SU-DHL-6 (cell line): Measurements from ENCODE around the gene FARS2.

Experiments used
- H2AFZ ChIP-seq: fragments of 200-600 bp; sonication (generic); 2 replicates; pipeline ENCODE4 v1.6.1; 2014; ENCODE audit warnings: low read depth, mild to moderate bottlenecking, moderate library complexity, mixed read lengths, antibody characterized with exemption, low read length; ENCODE audit not compliant: severe bottlenecking
- H3F3A ChIP-seq: fragments of 200-600 bp; shearing (Covaris generic); 2 replicates; pipeline ENCODE4 v1.6.0; 2016; ENCODE audit warnings: antibody characterized with exemption, mild to moderate bottlenecking; ENCODE audit not compliant: insufficient read depth
- H3K27ac ChIP-seq: fragments of 200-600 bp; sonication (generic); 2 replicates; pipeline ENCODE4 v1.5.1; 2016; ENCODE audit warnings: low read depth, mild to moderate bottlenecking, low read length, moderate library complexity, mixed read lengths
- H3K27me3 ChIP-seq: fragments of 200-600 bp; sonication (generic), shearing (Covaris generic); 2 replicates; pipeline ENCODE4 v1.6.0; 2014; ENCODE audit warnings: mild to moderate bottlenecking, low read length
- H3K36me3 ChIP-seq: fragments of 200-600 bp; sonication (generic); 2 replicates; pipeline ENCODE4 v1.6.1; 2014; ENCODE audit warnings: mild to moderate bottlenecking, low read length, mixed read lengths
- H3K4me2 ChIP-seq: fragments of 300-600, 200-600 bp; shearing (Covaris generic), sonication (generic); 2 replicates; pipeline ENCODE4 v1.6.0; 2014; ENCODE audit warnings: low read length, low read depth, mild to moderate bottlenecking; ENCODE audit not compliant: poor library complexity, severe bottlenecking
- H3K4me3 ChIP-seq: fragments of 200-600 bp; sonication (generic); 2 replicates; pipeline ENCODE4 v1.5.1; 2014; ENCODE audit warnings: antibody characterized with exemption, low read length, mild to moderate bottlenecking, mixed read lengths; ENCODE audit not compliant: insufficient read depth, poor library complexity, severe bottlenecking
- H3K79me2 ChIP-seq: fragments of 200-600 bp; sonication (generic); 2 replicates; pipeline ENCODE4 v1.6.1; 2014; ENCODE audit warnings: mild to moderate bottlenecking, low read length, moderate library complexity; ENCODE audit not compliant: insufficient read depth
- H3K9ac ChIP-seq: fragments of 200-600 bp; sonication (generic); 2 replicates; pipeline ENCODE4 v1.7.0; 2014; ENCODE audit warnings: mild to moderate bottlenecking, low read length
- H3K9me2 ChIP-seq: fragments of 200-600 bp; sonication (generic); replicated peaks from 2 replicates; pipeline ENCODE4 v1.6.1; 2014; ENCODE audit warnings: low read length; ENCODE audit not compliant: insufficient read depth
- H3K9me3 ChIP-seq: fragments of 200-600 bp; sonication (generic); 2 replicates; pipeline ENCODE4 v1.6.1; 2014; ENCODE audit warnings: low read length, mixed read lengths; ENCODE audit not compliant: insufficient read depth
- H4K20me1 ChIP-seq: fragments of 200-600 bp; sonication (generic); 2 replicates; pipeline ENCODE4 v1.6.1; 2014; ENCODE audit warnings: low read depth, mild to moderate bottlenecking, antibody characterized with exemption, low read length, moderate library complexity, mixed read lengths
- EZH2phosphoT487 ChIP-seq: fragments of 200-600 bp; sonication (generic), shearing (Covaris generic); conservative IDR thresholded peaks from 2 replicates; pipeline ENCODE4 v1.6.1; 2018; ENCODE audit warnings: mild to moderate bottlenecking, antibody characterized with exemption, low read length, moderate library complexity, mixed read lengths
- TF ChIP-seq, protein P1 (sequence below): fragments of 200-600 bp; sonication (generic); IDR thresholded peaks from one replicate; pipeline ENCODE4 v1.5.1; 2017; ENCODE audit warnings: antibody characterized with exemption, mild to moderate bottlenecking, low read length, moderate library complexity; ENCODE audit not compliant: insufficient read depth, poor library complexity, severe bottlenecking

The FARS2 gene

GRCh38 chr6:5285081-5285480, 23.8 kb downstream of the FARS2 start:
- Histone ChIP-seq H3K79me2 (0 out of 2 replicates have a peak, but pooled peaks cover 3% of the 10 kb centered on the region), H3K27ac (no peak overlapping the region), H3K27me3 (no peaks in the 10 kb centered on the region), H3K4me2 (no peak overlapping the region), H3K9ac (no peak overlapping the region), H3K4me3 (no peak overlapping the region), H2AFZ (no peak overlapping the region), H3K36me3 (no peaks in the 10 kb centered on the region), H3F3A (no peaks in the 10 kb centered on the region), H3K9me2 (no peaks in the 10 kb centered on the region), H3K9me3 (no peaks in the 10 kb centered on the region), H4K20me1 (peaks cover 28% of the 10 kb centered on the region; the same call in 1 of the 2 replicates)
- TF ChIP-seq, protein P1, sequence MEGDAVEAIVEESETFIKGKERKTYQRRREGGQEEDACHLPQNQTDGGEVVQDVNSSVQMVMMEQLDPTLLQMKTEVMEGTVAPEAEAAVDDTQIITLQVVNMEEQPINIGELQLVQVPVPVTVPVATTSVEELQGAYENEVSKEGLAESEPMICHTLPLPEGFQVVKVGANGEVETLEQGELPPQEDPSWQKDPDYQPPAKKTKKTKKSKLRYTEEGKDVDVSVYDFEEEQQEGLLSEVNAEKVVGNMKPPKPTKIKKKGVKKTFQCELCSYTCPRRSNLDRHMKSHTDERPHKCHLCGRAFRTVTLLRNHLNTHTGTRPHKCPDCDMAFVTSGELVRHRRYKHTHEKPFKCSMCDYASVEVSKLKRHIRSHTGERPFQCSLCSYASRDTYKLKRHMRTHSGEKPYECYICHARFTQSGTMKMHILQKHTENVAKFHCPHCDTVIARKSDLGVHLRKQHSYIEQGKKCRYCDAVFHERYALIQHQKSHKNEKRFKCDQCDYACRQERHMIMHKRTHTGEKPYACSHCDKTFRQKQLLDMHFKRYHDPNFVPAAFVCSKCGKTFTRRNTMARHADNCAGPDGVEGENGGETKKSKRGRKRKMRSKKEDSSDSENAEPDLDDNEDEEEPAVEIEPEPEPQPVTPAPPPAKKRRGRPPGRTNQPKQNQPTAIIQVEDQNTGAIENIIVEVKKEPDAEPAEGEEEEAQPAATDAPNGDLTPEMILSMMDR: no peak
- no peak for TF ChIP-seq EZH2phosphoT487

DNA sequence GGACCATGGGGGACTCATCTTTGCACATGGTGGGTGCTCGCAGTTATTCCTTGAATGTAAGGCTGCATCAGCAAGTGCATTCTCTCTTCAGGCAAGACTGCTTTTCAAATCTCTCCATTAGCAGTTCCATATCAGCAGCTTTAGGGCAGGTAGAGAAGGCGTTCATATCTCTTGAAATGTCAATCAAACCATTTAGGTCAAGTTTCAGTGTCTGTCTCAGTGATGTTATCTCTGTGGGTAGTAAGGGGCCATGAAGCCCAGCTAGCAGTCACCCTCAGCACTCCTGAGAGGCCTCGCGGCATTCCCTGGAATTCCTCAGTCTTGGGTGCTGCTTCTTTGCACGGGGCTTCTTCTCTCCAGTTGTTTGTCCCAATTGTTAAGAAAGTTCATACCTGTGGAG, 24.2 kb downstream of the FARS2 start:
- Histone ChIP-seq H3K4me2 (no peak overlapping the region), H3K9me2 (no peaks in the 10 kb centered on the region), H2AFZ (no peak overlapping the region), H3K36me3 (no peaks in the 10 kb centered on the region), H3K4me3 (no peak overlapping the region), H3K9me3 (no peaks in the 10 kb centered on the region), H3K9ac (no peak overlapping the region), H3K27me3 (no peaks in the 10 kb centered on the region), H3K79me2 (0 out of 2 replicates have a peak, but pooled peaks cover 3% of the 10 kb centered on the region), H4K20me1 (peaks cover 26% of the 10 kb centered on the region), H3K27ac (no peak overlapping the region), H3F3A (no peaks in the 10 kb centered on the region)
- TF ChIP-seq, protein P1: no peak
- no peak for TF ChIP-seq EZH2phosphoT487

GRCh38 chr6:5286780-5287179, 25.5 kb downstream of the FARS2 start:
- H3K27ac ChIP-seq: no peak overlapping the region
- no peaks in the 10 kb centered on the region for H3F3A ChIP-seq
- no peak overlapping the region for H3K4me2 ChIP-seq
- H3K4me3 ChIP-seq: no peak overlapping the region
- peaks cover 7% of the 10 kb centered on the region; the same call in 1 of the 2 replicates for H3K79me2 ChIP-seq
- H3K9ac ChIP-seq: no peak overlapping the region
- TF ChIP-seq, protein P1: no peak
- TF ChIP-seq EZH2phosphoT487: no peak
- no peaks in the 10 kb centered on the region for H3K9me2 ChIP-seq
- no peaks in the 10 kb centered on the region for H3K9me3 ChIP-seq
- H3K27me3 ChIP-seq: no peaks in the 10 kb centered on the region
- peaks cover 30% of the 10 kb centered on the region for H4K20me1 ChIP-seq
- no peaks in the 10 kb centered on the region for H3K36me3 ChIP-seq
- H2AFZ ChIP-seq: no peak overlapping the region
